NT2/D1 (cell line): Measurements from ENCODE around the gene PDGFD.

Source experiments
- YY1 ChIP-seq: IDR thresholded peaks from 2 replicates; pipeline ENCODE4 v1.6.1; 2011; ENCODE audit not compliant: insufficient read length, insufficient read depth
- ZNF274 ChIP-seq: IDR thresholded peaks from 2 replicates; pipeline ENCODE4 v1.6.1; 2011; ENCODE audit warnings: mild to moderate bottlenecking, low read depth, low read length

- no peak for TF ChIP-seq YY1
- no peak for TF ChIP-seq ZNF274
These were observed 301.7 kb downstream of the PDGFD start for GRCh38 chr11:103862094-103862801.
